ENCODE results near the gene FLRT2.

DNA sequence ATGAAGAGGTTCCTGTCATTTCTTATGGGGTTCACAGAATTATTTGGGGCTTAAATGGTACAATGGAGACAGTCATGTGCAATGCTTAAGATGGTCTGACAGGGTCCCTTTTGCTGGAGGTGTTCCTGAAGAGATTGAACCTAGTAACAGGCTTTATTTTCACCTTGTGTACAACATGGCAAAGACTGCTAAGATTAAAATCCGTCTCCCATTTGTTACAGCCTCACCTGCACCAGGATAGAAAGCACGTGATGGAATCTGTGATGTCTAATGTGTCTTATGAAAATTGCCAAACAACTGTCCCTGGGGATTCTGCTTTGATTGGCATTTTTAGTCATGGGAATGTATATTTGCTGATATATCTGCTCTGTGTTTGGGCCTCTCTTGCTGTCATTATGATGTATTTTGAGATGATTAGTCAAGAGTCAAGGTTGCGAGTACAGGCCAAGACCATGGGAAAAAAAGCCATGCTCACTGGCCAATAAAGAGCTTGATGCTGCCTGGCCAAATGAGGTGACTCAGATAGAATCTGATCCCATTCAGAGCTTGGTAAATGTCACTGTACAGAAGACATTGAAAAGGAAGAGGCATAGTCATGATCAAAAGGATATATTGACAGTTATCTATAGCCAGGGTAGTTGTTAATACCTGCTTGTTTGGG is 96.1 kb downstream of the FLRT2 start:
- TF ChIP-seq POLR2A (IDR thresholded peaks at IDR 0.05; ENCODE audit: low read depth, low read length) = no peak
- TF ChIP-seq POLR2AphosphoS5 (IDR thresholded peaks at IDR 0.05; ENCODE audit: low read depth, low read length) = no peak
- no peak for TF ChIP-seq TAF1 (IDR thresholded peaks at IDR 0.05; ENCODE audit: borderline replicate concordance, low read depth, low read length)
